ENCODE data around the gene CFAP251.

GRCh38 chr12:122029620-122030423, 111.4 kb downstream of the CFAP251 start:
- no peak for TF ChIP-seq CTCF (IDR thresholded peaks at IDR 0.05)
- TF ChIP-seq POLR2A (IDR thresholded peaks at IDR 0.05): no peak

Measured in esophagus squamous epithelium (tissue), 4 donors.